Omental fat pad (tissue), 4 donors: ENCODE data around the gene FBXL13. TPM values are rescaled to one million over a fixed set of nuclear protein-coding genes. Genes with fewer than 3 reads are reported as not detected.
"Not testable (repeated sequence)": the region's sequence is repeated elsewhere in the genome, so short reads cannot be mapped to it uniquely, and the experiment has no call there.

Experiments used
- ATAC-seq: fragments of 150-250 bp; one replicate; pipeline ENCODE4 v1.9.1; 2016; ENCODE audit warnings: mild to moderate bottlenecking, moderate library complexity; ENCODE audit not compliant: low FRiP score
- DNase-seq: peaks from one replicate; pipeline ENCODE4 v3.0.0-alpha.2; 2019; ENCODE audit warnings: low spot score
- total RNA-seq, 4 donors: library from RNA; depleted of rRNA; stranded (reverse); fragments of >200 nt; gene quantifications; one replicate each; pipeline ENCODE4 v1.1.0, GENCODE V29; 2016
- TF ChIP-seq, protein P1 (sequence below), 3 donors: fragments of 450-650 bp; IDR thresholded peaks; one replicate each; pipeline ENCODE4 v1.5.1; 2016 to 2017; ENCODE audit warnings: antibody characterized with exemption in 3 of 3, mild to moderate bottlenecking in 3 of 3, moderate library complexity in 2 of 3

FBXL13 gene
- total RNA-seq, 4 donors from 2014 or later: 2.1 to 4.9 (median 3.4) TPM

DNA sequence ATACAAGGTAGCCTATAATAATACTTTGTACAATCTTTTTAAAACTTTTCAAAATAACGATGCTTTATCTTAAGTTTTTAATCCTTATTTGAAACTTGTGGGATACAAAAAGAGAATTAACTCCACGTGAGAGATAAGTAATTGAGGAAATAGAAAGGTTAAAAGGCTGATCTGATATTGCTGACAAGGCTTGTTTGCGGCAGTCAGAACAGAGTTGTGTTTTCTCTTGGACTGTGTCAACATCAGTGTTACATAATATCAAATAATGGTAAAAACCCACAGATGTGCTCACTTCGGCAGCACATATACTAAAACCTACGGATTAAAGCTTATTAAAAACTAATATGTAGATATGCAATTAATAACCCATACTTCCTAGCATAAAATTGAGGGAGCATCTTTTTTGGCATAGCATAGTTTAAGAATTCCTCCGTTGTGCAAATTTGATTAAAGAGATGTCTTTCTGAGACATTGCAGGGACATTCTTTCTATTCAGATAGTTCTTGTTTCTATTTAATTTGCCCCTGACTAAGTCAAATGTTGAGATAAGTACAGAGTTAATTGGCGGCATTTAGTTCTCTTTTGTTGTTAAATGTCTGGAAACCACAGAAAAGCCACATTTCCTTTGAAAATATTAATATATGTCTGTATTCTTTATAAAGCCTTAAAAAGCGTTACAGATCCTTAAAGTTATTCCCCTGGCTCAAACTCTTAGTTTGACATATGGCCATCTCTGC, 262.5 kb downstream of the FBXL13 start:
- TF ChIP-seq, protein P1, sequence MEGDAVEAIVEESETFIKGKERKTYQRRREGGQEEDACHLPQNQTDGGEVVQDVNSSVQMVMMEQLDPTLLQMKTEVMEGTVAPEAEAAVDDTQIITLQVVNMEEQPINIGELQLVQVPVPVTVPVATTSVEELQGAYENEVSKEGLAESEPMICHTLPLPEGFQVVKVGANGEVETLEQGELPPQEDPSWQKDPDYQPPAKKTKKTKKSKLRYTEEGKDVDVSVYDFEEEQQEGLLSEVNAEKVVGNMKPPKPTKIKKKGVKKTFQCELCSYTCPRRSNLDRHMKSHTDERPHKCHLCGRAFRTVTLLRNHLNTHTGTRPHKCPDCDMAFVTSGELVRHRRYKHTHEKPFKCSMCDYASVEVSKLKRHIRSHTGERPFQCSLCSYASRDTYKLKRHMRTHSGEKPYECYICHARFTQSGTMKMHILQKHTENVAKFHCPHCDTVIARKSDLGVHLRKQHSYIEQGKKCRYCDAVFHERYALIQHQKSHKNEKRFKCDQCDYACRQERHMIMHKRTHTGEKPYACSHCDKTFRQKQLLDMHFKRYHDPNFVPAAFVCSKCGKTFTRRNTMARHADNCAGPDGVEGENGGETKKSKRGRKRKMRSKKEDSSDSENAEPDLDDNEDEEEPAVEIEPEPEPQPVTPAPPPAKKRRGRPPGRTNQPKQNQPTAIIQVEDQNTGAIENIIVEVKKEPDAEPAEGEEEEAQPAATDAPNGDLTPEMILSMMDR (IDR thresholded peaks at IDR 0.05): no peak
- no peak for ATAC-seq
- DNase-seq: no peak

DNA sequence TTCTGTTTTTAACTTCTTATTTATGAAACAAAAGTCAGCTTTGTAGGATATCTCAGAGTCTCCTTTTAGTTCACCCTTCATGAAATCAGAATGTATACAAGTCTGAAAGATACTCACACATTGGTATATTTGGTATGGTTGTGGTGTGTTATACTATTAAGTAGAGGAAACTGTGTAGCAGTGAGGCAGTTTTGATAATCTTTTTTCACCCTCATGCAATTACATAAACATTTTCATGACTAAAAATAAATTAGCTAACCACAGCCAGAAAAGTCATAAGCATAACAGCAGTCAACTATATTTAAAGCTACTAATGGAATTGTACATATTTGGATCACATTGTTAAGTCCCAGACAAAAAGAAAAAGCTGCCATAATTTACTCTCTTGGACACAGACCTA, 263.7 kb downstream of the FBXL13 start:
- TF ChIP-seq, protein P1 (IDR thresholded peaks at IDR 0.05): no peak
- DNase-seq (no peak), ATAC-seq (no peak)

DNA sequence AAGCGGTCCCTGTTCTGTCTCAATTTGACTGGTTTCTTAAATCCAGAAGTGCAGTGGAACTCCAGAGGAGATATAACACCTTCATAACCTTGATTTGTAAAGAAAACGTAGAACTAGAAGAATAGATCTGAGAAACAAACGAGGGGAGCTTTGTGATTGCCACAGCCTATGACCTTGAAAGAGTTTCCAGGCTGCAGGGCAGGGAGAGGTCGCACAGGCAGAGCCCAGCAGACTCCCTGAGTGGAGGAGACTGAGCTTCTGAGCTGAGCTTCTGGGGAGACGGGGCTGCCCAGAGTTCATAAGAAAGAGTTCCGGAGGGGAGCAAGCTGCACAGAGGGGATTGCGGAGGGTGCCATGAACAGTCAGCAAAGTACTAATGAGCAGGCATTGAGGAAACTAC, 268.0 kb downstream of the FBXL13 start:
- ATAC-seq (no peak), DNase-seq (no peak)
- TF ChIP-seq, protein P1 (IDR thresholded peaks at IDR 0.05): no peak

DNA sequence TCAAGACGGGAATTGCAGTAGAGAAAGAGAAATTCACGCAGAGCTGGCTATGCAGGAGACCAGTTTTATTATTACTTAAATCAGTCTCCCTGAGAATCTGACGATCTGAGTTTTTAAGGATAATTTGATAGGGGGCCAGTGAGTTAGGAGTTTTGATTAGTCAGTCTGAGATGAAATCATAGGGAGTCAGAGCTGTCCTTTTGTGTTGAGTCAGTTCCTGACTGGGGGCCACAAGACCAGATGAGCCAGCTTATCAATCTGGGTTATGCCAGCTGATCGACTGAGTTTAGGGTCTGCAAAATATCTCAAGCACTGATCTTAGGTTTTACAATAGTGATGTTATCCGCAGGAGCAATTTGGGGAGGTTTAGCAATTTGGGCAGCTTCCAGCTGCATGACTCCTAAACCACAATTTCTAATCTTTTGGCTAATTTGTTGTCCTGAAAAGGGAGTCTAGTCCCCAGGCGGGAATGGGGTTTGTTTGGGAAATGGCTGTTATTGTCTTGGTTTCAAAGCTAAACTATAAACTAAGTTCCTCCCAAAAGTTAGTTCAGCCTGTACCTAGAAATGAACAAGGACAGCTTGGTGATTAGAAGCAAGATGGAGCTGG, 278.5 kb downstream of the FBXL13 start:
- not testable (repeated sequence) for DNase-seq, ATAC-seq

DNA sequence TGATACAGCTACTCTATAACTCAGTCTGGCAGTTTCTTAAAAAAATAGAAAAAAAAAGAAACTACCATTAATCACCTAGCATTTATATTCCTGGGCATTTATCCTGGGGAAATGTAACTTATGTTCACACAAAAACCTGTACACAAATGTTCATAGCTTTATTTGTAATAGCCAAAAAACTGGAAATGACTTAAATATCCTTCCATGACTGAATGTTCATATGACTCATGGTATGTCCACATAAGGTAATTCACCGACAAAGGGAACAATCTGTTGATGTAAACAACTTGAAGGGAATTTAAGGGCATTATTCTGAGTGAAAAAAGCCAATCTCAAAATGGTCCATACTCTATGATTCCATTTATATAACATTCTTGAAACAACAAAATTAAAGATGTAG, 280.0 kb downstream of the FBXL13 start:
- not testable (repeated sequence) for ATAC-seq, DNase-seq

DNA sequence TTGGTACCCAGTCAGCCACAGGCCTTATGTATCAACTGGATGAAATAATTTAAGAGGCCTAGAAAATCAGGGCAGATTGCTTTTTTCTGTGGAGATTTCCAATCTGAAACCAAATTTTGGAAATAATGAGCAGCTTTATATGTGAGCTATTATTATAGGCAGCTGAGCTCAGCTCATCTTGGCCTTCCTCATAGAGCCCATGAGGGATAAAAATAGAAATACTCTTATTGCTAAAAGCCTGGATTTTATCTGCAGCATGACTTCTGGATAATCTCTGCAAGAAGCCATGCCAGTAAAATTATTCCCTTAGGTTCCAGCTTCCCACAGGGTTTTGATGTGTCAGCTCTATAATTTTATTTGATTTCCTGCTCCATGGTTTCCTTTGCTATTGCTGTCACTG, 282.8 kb downstream of the FBXL13 start:
- not testable (repeated sequence) for ATAC-seq, DNase-seq

DNA sequence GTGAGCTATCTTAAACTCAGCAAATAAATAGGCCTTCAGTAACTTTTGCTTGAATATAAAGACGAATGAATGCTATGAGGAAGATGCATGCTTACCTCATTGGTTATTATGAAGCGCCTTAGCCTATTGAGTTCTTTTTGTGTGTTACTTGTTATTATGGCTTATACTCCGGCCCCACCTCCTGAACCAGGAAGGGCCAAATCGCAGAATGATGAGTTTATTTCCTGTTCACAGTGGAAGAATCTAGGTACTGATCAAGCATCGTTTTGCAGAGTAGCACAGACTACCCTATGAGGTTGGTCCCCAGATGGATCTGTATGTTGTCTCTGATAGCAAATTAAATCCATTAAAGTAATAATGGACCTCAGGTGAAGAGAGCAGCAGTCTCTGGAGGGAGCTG, 283.2 kb downstream of the FBXL13 start:
- not testable (repeated sequence) for DNase-seq, ATAC-seq

DNA sequence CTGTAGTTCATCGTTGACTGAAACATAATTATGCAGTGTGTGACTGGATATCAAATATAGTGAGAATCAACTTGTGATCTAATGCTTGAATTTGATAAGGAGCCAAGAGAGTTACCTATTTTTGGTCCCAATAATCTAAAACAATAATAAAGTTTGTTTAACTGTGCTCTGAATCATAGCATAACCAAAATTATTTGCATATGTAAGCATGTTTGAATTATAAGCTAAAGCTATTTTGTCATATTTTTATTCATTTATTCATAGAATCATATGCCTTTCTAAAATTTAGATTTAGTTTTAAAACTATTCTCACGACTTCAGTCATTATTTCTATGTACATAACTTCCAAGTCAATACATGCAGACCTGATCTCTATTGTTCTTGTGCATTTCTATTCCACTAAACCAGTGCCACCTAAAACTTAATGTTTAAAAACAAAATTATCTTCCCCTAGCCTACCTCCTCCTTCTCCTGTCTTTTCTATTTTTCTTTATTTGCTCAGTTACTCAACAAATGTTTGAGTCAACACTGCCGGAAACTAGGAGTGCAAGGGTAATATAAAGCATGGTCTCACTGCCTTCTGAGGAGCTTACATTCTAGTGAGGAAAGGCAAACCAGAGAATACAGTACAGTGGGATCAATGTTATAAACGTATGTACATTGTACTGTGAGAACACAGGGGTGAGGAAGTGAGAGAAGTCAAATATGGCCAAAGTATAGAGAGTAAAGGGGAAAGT, 284.1 kb downstream of the FBXL13 start:
- not testable (repeated sequence) for ATAC-seq, DNase-seq

DNA sequence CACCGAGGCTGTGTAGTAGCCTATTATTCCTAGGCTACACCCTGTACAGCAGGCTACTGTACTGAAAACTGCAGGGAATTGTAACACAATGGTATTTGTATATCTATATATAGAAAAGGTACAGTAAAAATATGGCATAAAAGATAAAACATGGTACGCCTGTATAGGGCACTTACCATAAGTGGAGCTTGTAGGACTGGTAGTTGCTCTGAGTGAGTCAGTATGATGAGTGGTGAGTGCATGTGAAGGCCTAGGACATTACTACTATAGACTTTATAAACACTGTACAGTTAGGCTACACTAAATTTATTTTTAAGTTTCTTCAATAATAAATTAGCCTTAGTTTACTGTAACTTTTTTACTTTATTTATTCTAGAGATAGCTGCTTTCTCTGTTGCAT, 285.8 kb downstream of the FBXL13 start:
- DNase-seq, ATAC-seq: not testable (repeated sequence)

DNA sequence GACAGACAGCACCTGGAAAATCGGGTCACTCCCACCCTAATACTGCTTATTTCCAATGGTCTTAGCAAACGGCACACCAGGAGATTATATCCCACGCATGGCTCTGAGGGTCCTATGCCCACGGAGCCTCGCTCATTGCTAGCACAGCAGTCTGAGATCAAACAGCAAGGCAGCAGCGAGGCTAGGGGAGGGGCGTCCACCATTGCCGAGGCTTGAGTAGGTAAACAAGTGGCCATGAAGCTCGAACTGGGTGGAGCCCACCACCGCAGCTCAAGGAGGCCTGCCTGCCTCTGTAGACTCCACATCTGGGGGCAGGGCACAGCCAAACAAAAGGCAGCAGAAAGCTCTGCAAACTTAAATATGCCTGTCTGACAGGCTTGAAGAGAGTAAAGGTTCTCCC, 293.7 kb downstream of the FBXL13 start:
- not testable (repeated sequence) for ATAC-seq, DNase-seq

DNA sequence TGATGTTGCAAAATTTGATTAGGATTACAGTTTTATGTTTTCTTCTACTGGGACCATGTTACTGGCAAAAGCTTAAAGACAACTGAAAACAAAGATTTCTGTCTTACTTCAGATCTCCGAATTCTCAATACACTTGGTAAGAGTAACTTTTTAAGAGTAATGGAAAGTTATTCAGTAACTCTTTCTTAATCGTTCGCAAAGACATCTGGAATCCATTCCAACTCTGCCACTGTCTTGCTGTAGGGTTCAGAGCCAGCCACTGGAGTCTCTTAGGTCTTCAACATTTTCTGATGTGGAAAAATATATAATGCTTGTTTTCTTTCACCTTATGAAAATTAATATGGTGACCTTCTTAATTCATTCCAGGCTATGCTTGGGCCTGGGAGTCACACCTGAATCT, 295.9 kb downstream of the FBXL13 start:
- not testable (repeated sequence) for DNase-seq, ATAC-seq

DNA sequence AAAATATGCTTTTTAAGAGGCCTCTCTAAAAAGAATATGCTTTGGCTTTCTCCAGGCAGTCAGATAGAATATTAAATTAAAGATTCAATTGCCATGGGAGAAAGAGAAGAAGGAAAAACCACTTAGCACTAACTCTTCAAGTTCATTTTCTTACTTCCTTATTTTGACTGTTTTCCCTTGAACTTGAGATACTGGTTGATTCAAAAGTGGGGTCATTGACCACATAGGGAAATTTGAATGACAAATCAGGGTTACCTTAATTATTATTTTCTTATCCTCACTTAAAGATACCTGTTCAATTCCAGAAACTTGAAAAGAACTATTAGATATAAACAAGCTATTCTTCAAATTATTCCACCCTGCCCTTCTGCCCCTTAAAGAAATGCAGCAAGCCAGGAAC, 298.4 kb downstream of the FBXL13 start:
- not testable (repeated sequence) for DNase-seq, ATAC-seq

DNA sequence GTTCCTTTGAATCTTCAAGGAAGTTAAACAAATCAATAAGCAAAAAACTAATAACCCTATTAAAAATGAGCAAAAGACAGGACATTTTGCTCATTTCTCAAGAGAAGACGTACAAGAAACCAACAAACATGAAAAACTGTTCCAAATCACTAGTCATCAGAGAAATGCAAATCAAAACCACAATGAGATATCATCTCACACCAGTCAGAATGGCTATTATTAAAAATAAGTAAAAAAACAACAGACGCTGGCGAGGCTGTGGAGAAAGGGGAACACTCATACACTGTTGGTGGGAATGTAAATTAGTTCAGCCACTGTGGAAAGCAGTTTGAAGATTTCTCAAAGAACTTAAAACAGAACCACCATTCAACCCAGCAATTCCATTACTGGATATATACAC, 304.1 kb downstream of the FBXL13 start:
- not testable (repeated sequence) for ATAC-seq, DNase-seq

DNA sequence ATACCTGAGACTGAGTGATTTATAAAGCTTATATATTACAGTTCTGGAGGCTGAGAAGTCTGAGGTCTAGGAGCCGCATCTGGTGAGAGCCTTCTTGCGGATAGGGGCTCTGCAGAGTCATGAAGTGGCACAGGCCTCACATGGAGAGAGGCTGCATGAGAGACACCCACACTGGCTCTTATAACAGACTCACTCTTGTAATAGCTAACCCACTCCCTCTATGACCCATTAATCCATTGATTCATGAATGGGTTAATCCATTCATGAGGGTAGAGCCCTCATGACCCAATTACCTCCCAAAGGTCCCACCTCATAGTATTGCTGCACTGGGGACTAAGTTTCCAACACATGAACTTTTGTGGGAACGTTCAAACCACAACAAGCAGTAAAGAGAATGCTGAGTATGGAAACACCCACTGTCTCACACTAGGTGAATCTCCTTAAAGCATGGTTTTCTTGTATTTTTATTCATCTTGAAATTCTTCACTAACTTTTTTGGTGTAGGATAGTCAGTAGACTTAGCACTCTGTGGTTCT, 304.9 kb downstream of the FBXL13 start:
- not testable (repeated sequence) for DNase-seq, ATAC-seq

DNA sequence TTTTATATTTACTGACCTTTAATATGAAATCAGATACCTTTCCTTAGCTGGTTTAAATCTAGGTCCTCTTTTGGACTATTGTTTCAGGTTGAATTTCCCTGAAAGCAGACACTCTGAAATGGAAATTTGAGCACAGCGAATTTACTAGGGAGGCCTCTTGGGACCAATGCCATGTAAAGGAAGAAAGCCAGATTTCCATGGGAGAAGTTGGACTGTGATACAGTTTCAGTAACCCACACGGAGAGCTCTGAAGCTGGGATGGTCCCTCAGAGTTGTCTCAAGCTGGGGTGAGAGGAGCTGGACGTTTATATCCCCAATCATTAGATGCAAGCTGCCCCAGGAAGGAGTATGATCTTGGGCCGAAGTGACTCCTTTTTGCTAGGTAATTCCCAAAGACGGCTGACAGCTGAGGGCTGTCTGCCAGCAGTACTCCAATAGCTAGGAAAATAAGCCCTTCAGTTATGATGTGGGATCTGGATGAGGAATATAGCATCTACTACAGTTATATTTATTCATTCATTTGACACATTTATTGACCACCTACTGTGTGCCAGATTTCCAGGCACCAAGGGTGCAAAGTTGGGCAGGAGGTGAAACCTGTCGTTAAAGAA, 311.2 kb downstream of the FBXL13 start:
- ATAC-seq, DNase-seq: not testable (repeated sequence)
